ENCODE results near the gene MIER2.
"Not testable (repeated sequence)": the region's sequence is repeated elsewhere in the genome, so short reads cannot be mapped to it uniquely, and the experiment has no call there.

MIER2 gene

DNA sequence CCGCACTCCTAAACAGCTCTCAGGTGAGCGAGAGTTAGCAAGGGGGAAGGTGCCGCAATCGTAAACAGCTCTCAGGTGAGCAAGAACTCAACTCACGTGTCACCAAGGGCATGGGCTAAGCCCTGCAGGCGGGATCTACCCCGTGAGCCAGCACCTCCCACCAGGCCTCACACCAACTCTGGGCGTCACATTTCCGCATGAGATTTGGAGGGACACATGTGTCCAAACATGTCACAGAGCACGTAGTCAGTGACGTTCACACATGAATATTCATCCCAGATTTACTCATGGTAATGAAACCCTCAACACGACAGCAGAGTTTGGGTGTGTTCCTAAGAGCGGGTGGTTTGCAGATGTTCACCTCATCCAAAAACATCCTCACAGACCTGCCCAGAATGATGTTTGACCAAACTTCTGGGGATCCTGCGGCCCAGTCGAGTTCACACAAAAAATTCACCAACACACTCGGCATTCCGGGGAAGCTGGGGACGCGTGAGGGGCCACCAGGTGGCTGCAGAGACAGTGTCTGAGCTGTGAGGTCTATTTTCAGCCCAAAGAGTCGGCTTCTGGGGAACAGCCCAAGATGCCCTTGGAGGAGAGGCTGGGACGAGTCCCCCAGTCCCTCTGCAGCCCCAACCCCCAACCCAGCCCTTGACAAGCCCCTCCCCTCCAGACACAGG is 44.8 kb upstream of the MIER2 start:
- Histone ChIP-seq H3K9me2 (replicated peaks; ENCODE audit: insufficient read depth, low read length) (no peaks in the 10 kb centered on the region), H3K4me1 (ENCODE audit: low read length) (no peaks in the 10 kb centered on the region), H4K20me1 (ENCODE audit: insufficient read depth, low read length) (no peaks in the 10 kb centered on the region), H3K27me3 (replicated peaks; ENCODE audit: insufficient read depth, low read length) (peaks cover 79% of the 10 kb centered on the region), H3K4me2 (ENCODE audit: low read depth, low read length) (no peak overlapping the region), H2AFZ (ENCODE audit: low read length) (no peak overlapping the region), H3K9me3 (replicated peaks; ENCODE audit: insufficient read depth, low read length) (no peaks in the 10 kb centered on the region), H3K27ac (ENCODE audit: low read length) (no peak overlapping the region), H3K36me3 (replicated peaks; ENCODE audit: insufficient read depth, low read length) (no peaks in the 10 kb centered on the region), H3K9ac (ENCODE audit: low read length) (no peak overlapping the region), H3K79me2 (ENCODE audit: low read length) (no peaks in the 10 kb centered on the region), H3K4me3 (ENCODE audit: low read length) (no peak overlapping the region), H3F3A (ENCODE audit: insufficient read depth, low read length) (no peaks in the 10 kb centered on the region)
- DNase-seq = no peak
- TF ChIP-seq EZH2 (optimal IDR thresholded peaks at IDR 0.05; ENCODE audit: low read depth, low read length) (no peak), EZH2phosphoT487 (IDR thresholded peaks at IDR 0.05; ENCODE audit: low read length) (no peak)
- TF ChIP-seq, protein P1, sequence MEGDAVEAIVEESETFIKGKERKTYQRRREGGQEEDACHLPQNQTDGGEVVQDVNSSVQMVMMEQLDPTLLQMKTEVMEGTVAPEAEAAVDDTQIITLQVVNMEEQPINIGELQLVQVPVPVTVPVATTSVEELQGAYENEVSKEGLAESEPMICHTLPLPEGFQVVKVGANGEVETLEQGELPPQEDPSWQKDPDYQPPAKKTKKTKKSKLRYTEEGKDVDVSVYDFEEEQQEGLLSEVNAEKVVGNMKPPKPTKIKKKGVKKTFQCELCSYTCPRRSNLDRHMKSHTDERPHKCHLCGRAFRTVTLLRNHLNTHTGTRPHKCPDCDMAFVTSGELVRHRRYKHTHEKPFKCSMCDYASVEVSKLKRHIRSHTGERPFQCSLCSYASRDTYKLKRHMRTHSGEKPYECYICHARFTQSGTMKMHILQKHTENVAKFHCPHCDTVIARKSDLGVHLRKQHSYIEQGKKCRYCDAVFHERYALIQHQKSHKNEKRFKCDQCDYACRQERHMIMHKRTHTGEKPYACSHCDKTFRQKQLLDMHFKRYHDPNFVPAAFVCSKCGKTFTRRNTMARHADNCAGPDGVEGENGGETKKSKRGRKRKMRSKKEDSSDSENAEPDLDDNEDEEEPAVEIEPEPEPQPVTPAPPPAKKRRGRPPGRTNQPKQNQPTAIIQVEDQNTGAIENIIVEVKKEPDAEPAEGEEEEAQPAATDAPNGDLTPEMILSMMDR (IDR thresholded peaks at IDR 0.05; ENCODE audit: low read length) = no peak

DNA sequence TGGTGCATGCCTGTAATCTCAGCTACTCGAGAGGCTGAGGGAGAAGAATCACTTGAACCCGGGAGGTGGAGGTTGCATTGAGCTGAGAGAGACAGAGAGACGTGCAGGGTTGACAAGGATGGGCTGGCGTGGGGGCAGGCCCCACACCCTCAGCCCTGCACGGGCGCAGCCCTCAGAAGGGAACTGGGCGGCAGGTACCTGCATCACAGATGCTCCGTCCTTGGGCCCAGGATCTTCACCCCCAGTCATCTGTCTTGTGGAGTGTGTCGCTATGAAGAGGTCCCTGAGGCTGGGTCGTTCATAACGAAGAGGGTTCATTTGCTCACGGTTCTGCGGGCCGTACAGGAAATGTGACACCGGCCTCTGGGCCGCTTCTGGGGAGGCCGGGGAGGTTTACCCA is 44.1 kb upstream of the MIER2 start:
- Histone ChIP-seq H3K4me1 (ENCODE audit: low read length) (no peaks in the 10 kb centered on the region), H3K9ac (ENCODE audit: low read length) (no peak overlapping the region), H3K4me2 (ENCODE audit: low read depth, low read length) (no peak overlapping the region), H3F3A (ENCODE audit: insufficient read depth, low read length) (no peaks in the 10 kb centered on the region), H3K79me2 (ENCODE audit: low read length) (no peaks in the 10 kb centered on the region), H3K4me3 (ENCODE audit: low read length) (no peak overlapping the region), H3K36me3 (replicated peaks; ENCODE audit: insufficient read depth, low read length) (no peaks in the 10 kb centered on the region), H3K9me2 (replicated peaks; ENCODE audit: insufficient read depth, low read length) (no peaks in the 10 kb centered on the region), H3K9me3 (replicated peaks; ENCODE audit: insufficient read depth, low read length) (no peaks in the 10 kb centered on the region), H3K27me3 (replicated peaks; ENCODE audit: insufficient read depth, low read length) (peaks cover 86% of the 10 kb centered on the region), H2AFZ (ENCODE audit: low read length) (no peak overlapping the region), H3K27ac (ENCODE audit: low read length) (no peak overlapping the region), H4K20me1 (ENCODE audit: insufficient read depth, low read length) (no peaks in the 10 kb centered on the region)
- DNase-seq = no peak
- TF ChIP-seq EZH2 (optimal IDR thresholded peaks at IDR 0.05; ENCODE audit: low read depth, low read length) (no peak), EZH2phosphoT487 (IDR thresholded peaks at IDR 0.05; ENCODE audit: low read length) (no peak)
- TF ChIP-seq, protein P1 (IDR thresholded peaks at IDR 0.05; ENCODE audit: low read length) = no peak

DNA sequence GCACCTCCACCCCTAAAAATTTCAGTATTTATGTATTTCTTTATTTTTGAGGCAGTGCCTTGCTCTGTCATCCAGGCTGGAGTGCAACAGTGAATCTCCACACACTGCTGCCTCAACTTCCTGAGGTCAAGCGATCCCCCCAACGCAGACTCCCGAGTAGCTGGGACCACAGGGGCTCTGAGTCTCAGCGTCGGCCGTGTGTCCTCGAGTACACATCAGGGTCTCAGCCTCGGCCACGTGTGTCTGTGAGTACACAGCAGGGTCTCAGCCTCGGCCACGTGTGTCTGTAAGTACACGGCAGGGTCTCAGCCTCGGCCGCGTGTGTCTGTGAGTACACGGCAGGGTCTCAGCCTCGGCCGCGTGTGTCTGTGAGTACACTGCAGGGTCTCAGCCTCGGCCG is 43.2 kb upstream of the MIER2 start:
- peaks cover 93% of the 10 kb centered on the region for H3K27me3 ChIP-seq (replicated peaks; ENCODE audit: insufficient read depth, low read length)
- no peak overlapping the region for H2AFZ ChIP-seq (ENCODE audit: low read length)
- H3K27ac ChIP-seq (ENCODE audit: low read length) = no peak overlapping the region
- H3K36me3 ChIP-seq (replicated peaks; ENCODE audit: insufficient read depth, low read length) = no peaks in the 10 kb centered on the region
- no peaks in the 10 kb centered on the region for H4K20me1 ChIP-seq (ENCODE audit: insufficient read depth, low read length)
- TF ChIP-seq EZH2phosphoT487 (IDR thresholded peaks at IDR 0.05; ENCODE audit: low read length) (no peak), EZH2 (optimal IDR thresholded peaks at IDR 0.05; ENCODE audit: low read depth, low read length) (no peak)
- TF ChIP-seq, protein P1 (IDR thresholded peaks at IDR 0.05; ENCODE audit: low read length) = no peak
- H3F3A ChIP-seq (ENCODE audit: insufficient read depth, low read length) = no peaks in the 10 kb centered on the region
- H3K4me3 ChIP-seq (ENCODE audit: low read length) = no peak overlapping the region
- H3K9me3 ChIP-seq (replicated peaks; ENCODE audit: insufficient read depth, low read length) = no peaks in the 10 kb centered on the region
- no peak overlapping the region for H3K4me2 ChIP-seq (ENCODE audit: low read depth, low read length)
- no peaks in the 10 kb centered on the region for H3K79me2 ChIP-seq (ENCODE audit: low read length)
- DNase-seq = no peak
- H3K9me2 ChIP-seq (replicated peaks; ENCODE audit: insufficient read depth, low read length) = no peaks in the 10 kb centered on the region
- H3K4me1 ChIP-seq (ENCODE audit: low read length) = no peaks in the 10 kb centered on the region
- H3K9ac ChIP-seq (ENCODE audit: low read length) = no peak overlapping the region

DNA sequence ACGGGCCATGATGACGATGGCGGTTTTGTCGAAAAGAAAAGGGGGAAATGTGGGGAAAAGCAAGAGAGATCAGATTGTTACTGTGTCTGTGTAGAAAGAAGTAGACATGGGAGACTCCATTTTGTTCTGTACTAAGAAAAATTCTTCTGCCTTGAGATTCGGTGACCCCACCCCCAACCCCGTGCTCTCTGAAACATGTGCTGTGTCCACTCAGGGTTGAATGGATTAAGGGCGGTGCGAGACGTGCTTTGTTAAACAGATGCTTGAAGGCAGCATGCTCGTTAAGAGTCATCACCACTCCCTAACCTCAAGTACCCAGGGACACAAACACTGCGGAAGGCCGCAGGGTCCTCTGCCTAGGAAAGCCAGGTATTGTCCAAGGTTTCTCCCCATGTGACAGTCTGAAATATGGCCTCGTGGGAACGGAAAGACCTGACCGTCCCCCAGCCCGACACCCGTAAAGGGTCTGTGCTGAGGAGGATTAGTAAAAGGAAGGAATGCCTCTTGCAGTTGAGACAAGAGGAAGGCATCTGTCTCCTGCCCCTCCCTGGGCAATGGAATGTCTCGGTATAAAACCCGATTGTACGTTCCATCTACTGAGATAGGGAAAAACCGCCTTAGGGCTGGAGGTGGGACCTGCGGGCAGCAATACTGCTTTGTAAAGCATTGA is 42.2 kb upstream of the MIER2 start:
- H3K27ac ChIP-seq (ENCODE audit: low read length); H3F3A ChIP-seq (ENCODE audit: insufficient read depth, low read length); H3K4me2 ChIP-seq (ENCODE audit: low read depth, low read length); H4K20me1 ChIP-seq (ENCODE audit: insufficient read depth, low read length); H3K36me3 ChIP-seq (replicated peaks; ENCODE audit: insufficient read depth, low read length); H3K79me2 ChIP-seq (ENCODE audit: low read length); H3K4me3 ChIP-seq (ENCODE audit: low read length); H3K9me3 ChIP-seq (replicated peaks; ENCODE audit: insufficient read depth, low read length); H3K9ac ChIP-seq (ENCODE audit: low read length); H3K9me2 ChIP-seq (replicated peaks; ENCODE audit: insufficient read depth, low read length); DNase-seq; H2AFZ ChIP-seq (ENCODE audit: low read length); H3K4me1 ChIP-seq (ENCODE audit: low read length): not testable (repeated sequence)
- H3K27me3 ChIP-seq (replicated peaks; ENCODE audit: insufficient read depth, low read length) = peaks cover 86% of the 10 kb centered on the region

DNA sequence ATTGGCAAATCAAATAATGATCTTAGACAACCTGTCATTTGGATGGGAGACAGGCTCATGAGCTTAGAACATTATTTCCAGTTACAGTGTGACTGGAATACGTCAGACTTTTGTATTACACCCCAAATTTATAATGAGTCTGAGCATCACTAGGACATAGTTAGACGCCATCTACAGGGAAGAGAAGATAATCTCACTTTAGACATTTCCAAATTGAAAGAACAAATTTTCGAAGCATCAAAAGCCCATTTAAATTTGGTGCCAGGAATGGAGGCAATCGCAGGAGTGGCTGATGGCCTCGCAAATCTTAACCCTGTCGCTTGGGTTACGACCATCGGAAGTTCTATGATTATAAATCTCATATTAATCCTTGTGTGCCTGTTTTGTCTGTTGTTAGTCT is 41.6 kb upstream of the MIER2 start:
- peaks cover 80% of the 10 kb centered on the region for H3K27me3 ChIP-seq (replicated peaks; ENCODE audit: insufficient read depth, low read length)
- H3K36me3 ChIP-seq (replicated peaks; ENCODE audit: insufficient read depth, low read length); H3K27ac ChIP-seq (ENCODE audit: low read length); H3K4me2 ChIP-seq (ENCODE audit: low read depth, low read length); H3K79me2 ChIP-seq (ENCODE audit: low read length); H4K20me1 ChIP-seq (ENCODE audit: insufficient read depth, low read length); DNase-seq; H3K9me2 ChIP-seq (replicated peaks; ENCODE audit: insufficient read depth, low read length); H3K4me1 ChIP-seq (ENCODE audit: low read length); H3K9ac ChIP-seq (ENCODE audit: low read length); H3K4me3 ChIP-seq (ENCODE audit: low read length); H3K9me3 ChIP-seq (replicated peaks; ENCODE audit: insufficient read depth, low read length); H3F3A ChIP-seq (ENCODE audit: insufficient read depth, low read length); H2AFZ ChIP-seq (ENCODE audit: low read length): not testable (repeated sequence)

All from MM.1S (cell line).